ENCODE measurements around the gene FLYWCH1. TPM values are rescaled to one million over a fixed set of nuclear protein-coding genes. Genes with fewer than 3 reads are reported as not detected.

FLYWCH1 gene
- total and polyA plus RNA-seq, 10 of the 15 experiments (the other 5 are each of a cell fraction or from before 2014, with no cell fraction given): 0.47 to 33.8 (median 11.2) TPM

- TF ChIP-seq ZBTB40 (IDR thresholded peaks at IDR 0.05; ENCODE audit: borderline replicate concordance) (peak; percentile 92), BRCA1 (IDR thresholded peaks at IDR 0.05; ENCODE audit: low read depth, low read length) (no peak), HDAC2 (IDR thresholded peaks at IDR 0.05) (no peak; the same call in 1 of the 2 replicates), CEBPZ (IDR thresholded peaks at IDR 0.05; ENCODE audit: low read depth, low read length) (no peak), NFYB (IDR thresholded peaks at IDR 0.05; ENCODE audit: insufficient read depth, low read depth, low read length) (0 out of 2 replicates have a peak, but pooled peaks have one; percentile 20), ZNF274 (IDR thresholded peaks at IDR 0.05; ENCODE audit: insufficient read depth, insufficient read length) (no peak), LARP7 (IDR thresholded peaks at IDR 0.05) (peak; percentile 92; the same call in 1 of the 2 replicates), ZNF622 (IDR thresholded peaks at IDR 0.05) (no peak), CUX1 (IDR thresholded peaks at IDR 0.05; ENCODE audit: insufficient replicate concordance, low read depth, low read length) (no peak), HCFC1 (IDR thresholded peaks at IDR 0.05; ENCODE audit: low read length) (peak; percentile 61), YY1 (IDR thresholded peaks at IDR 0.05; ENCODE audit: low read depth, low read length) (peak; percentile 98), NFIC (IDR thresholded peaks at IDR 0.05; ENCODE audit: low read depth, low read length) (peak; percentile 45; the same call in 1 of the 2 replicates), JUND (IDR thresholded peaks at IDR 0.05; ENCODE audit: low read depth, low read length) (no peak), NRF1 (conservative IDR thresholded peaks at IDR 0.05; ENCODE audit: low read depth, low read length) (no peak)
- TF ChIP-seq, protein P1, sequence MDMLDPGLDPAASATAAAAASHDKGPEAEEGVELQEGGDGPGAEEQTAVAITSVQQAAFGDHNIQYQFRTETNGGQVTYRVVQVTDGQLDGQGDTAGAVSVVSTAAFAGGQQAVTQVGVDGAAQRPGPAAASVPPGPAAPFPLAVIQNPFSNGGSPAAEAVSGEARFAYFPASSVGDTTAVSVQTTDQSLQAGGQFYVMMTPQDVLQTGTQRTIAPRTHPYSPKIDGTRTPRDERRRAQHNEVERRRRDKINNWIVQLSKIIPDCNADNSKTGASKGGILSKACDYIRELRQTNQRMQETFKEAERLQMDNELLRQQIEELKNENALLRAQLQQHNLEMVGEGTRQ (IDR thresholded peaks at IDR 0.05; ENCODE audit: borderline replicate concordance, low read depth, low read length): no peak
Measured at GRCh38 chr16:2867987-2868789, 43.5 kb upstream of the FLYWCH1 start (continued).
